H9 (cell line): ENCODE data around the gene NBEA. TPM values are rescaled to one million over a fixed set of nuclear protein-coding genes. Genes with fewer than 3 reads are reported as not detected.

ENCODE experiments used
- DNase-seq: peaks from one replicate; pipeline ENCODE4 v3.0.0-alpha.2; 2017
- H2AFZ ChIP-seq: one replicate; pipeline ENCODE4 v1.6.1; 2013; ENCODE audit warnings: mild to moderate bottlenecking, low read length, control low read depth, moderate library complexity
- H2AK5ac ChIP-seq: 2 replicates; pipeline ENCODE4 v1.6.1; 2013; ENCODE audit warnings: low read length, control low read depth, mixed read lengths; ENCODE audit not compliant: insufficient read length
- H2BK120ac ChIP-seq: one replicate; pipeline ENCODE4 v1.6.1; 2013; ENCODE audit warnings: low read depth, mild to moderate bottlenecking, low read length, control low read depth, inconsistent platforms; ENCODE audit not compliant: poor library complexity, severe bottlenecking
- H2BK12ac ChIP-seq: 2 replicates; pipeline ENCODE4 v1.6.1; 2013; ENCODE audit warnings: low read length, control low read depth, mixed read lengths, low read depth; ENCODE audit not compliant: insufficient read length
- H2BK15ac ChIP-seq: 2 replicates; pipeline ENCODE4 v1.6.1; 2013; ENCODE audit warnings: low read depth, low read length, control low read depth
- H2BK20ac ChIP-seq: one replicate; pipeline ENCODE4 v1.6.1; 2013; ENCODE audit warnings: low read depth, mild to moderate bottlenecking, low read length, control low read depth, inconsistent platforms; ENCODE audit not compliant: poor library complexity, severe bottlenecking
- H2BK5ac ChIP-seq: 2 replicates; pipeline ENCODE4 v1.6.1; 2013; ENCODE audit warnings: low read length, control low read depth, mixed read lengths; ENCODE audit not compliant: insufficient read length
- H3K14ac ChIP-seq: 2 replicates; pipeline ENCODE4 v1.6.1; 2013; ENCODE audit warnings: low read length, control low read depth; ENCODE audit not compliant: insufficient read depth
- H3K18ac ChIP-seq: 2 replicates; pipeline ENCODE4 v1.6.1; 2013; ENCODE audit warnings: low read depth, mild to moderate bottlenecking, mixed read lengths, low read length, control low read depth; ENCODE audit not compliant: insufficient read length
- H3K23ac ChIP-seq: 2 replicates; pipeline ENCODE4 v1.6.1; 2013; ENCODE audit warnings: low read length, control low read depth, mixed read lengths, low read depth; ENCODE audit not compliant: insufficient read length
- H3K23me2 ChIP-seq: 2 replicates; pipeline ENCODE4 v1.6.1; 2013; ENCODE audit warnings: low read depth, mild to moderate bottlenecking, mixed read lengths, low read length, control low read depth; ENCODE audit not compliant: insufficient read length, poor library complexity, severe bottlenecking
- H3K27ac ChIP-seq: 2 replicates; pipeline ENCODE4 v1.5.1; 2013; ENCODE audit warnings: low read length, control low read depth, mixed read lengths, low read depth; ENCODE audit not compliant: insufficient read length
- H3K27me3 ChIP-seq: 2 replicates; pipeline ENCODE4 v1.6.1; 2013; ENCODE audit warnings: low read length, control low read depth, inconsistent platforms; ENCODE audit not compliant: insufficient read depth
- H3K4ac ChIP-seq: 2 replicates; pipeline ENCODE4 v1.6.1; 2013; ENCODE audit warnings: low read depth, mild to moderate bottlenecking, control low read depth, inconsistent platforms, low read length, moderate library complexity
- H3K4me1 ChIP-seq: 2 replicates; pipeline ENCODE4 v1.6.1; 2013; ENCODE audit warnings: low read length, control low read depth, inconsistent platforms; ENCODE audit not compliant: insufficient read depth
- H3K4me2 ChIP-seq: 2 replicates; pipeline ENCODE4 v1.6.1; 2013; ENCODE audit warnings: low read length, control low read depth, mixed read lengths; ENCODE audit not compliant: insufficient read length, insufficient read depth
- H3K56ac ChIP-seq: 2 replicates; pipeline ENCODE4 v1.6.1; 2013; ENCODE audit warnings: low read depth, mild to moderate bottlenecking, mixed read lengths, low read length, control low read depth; ENCODE audit not compliant: insufficient read length
- H3K79me1 ChIP-seq: 2 replicates; pipeline ENCODE4 v1.6.1; 2013; ENCODE audit warnings: low read depth, mild to moderate bottlenecking, moderate library complexity, low read length, control low read depth, inconsistent platforms; ENCODE audit not compliant: insufficient read depth, poor library complexity, severe bottlenecking
- H3K79me2 ChIP-seq: 2 replicates; pipeline ENCODE4 v1.6.1; 2013; ENCODE audit warnings: low read length, control low read depth, inconsistent platforms; ENCODE audit not compliant: insufficient read depth
- H3K9ac ChIP-seq: 2 replicates; pipeline ENCODE4 v1.6.1; 2013; ENCODE audit warnings: low read length, control low read depth, mixed read lengths; ENCODE audit not compliant: insufficient read length; ENCODE audit errors: extremely low read depth
- H3K9me3 ChIP-seq: one replicate; pipeline ENCODE4 v1.6.1; 2013; ENCODE audit warnings: low read depth, low read length, inconsistent platforms; ENCODE audit not compliant: control insufficient read depth
- H3T11ph ChIP-seq: one replicate; pipeline ENCODE4 v1.6.1; 2013; ENCODE audit warnings: mild to moderate bottlenecking, low read length, control low read depth, inconsistent platforms
- H4K20me1 ChIP-seq: one replicate; pipeline ENCODE4 v1.6.1; 2013; ENCODE audit not compliant: control insufficient read depth, insufficient read length, insufficient read depth
- H4K5ac ChIP-seq: 2 replicates; pipeline ENCODE4 v1.6.1; 2013; ENCODE audit warnings: low read depth, mild to moderate bottlenecking, mixed read lengths, low read length, control low read depth; ENCODE audit not compliant: insufficient read length
- H4K8ac ChIP-seq: replicated peaks from 2 replicates; pipeline ENCODE4 v1.6.1; 2013; ENCODE audit warnings: low read length, control low read depth, mixed read lengths, low read depth; ENCODE audit not compliant: insufficient read length
- H4K91ac ChIP-seq: 2 replicates; pipeline ENCODE4 v1.6.1; 2013; ENCODE audit warnings: low read depth, mild to moderate bottlenecking, moderate library complexity, mixed read lengths, low read length, control low read depth; ENCODE audit not compliant: insufficient read length
- H3K27ac Mint-ChIP-seq, 3 experiments: 2 replicates in 2 of 3; 3 replicates in 1 of 3; pipeline ENCODE4 v1.8.0; 2020 to 2021; ENCODE audit warnings: mixed read lengths in 3 of 3, mild to moderate bottlenecking in 1 of 3, moderate library complexity in 1 of 3
- H3K27me3 Mint-ChIP-seq: 2 replicates; pipeline ENCODE4 v1.8.0; 2021; ENCODE audit warnings: low read depth, mild to moderate bottlenecking, moderate library complexity, mixed read lengths
- H3K36me3 Mint-ChIP-seq, 3 experiments: 2 replicates in 2 of 3; 3 replicates in 1 of 3; pipeline ENCODE4 v1.8.0; 2020 to 2021; ENCODE audit warnings: low read depth in 3 of 3, mixed read lengths in 3 of 3; ENCODE audit not compliant: insufficient read depth in 1 of 3
- H3K4me1 Mint-ChIP-seq, 2 experiments: 2 replicates each; pipeline ENCODE4 v1.8.0; 2020; ENCODE audit warnings: mixed read lengths in 2 of 2
- H3K4me3 Mint-ChIP-seq, 2 experiments: 2 replicates in 1 of 2; 3 replicates in 1 of 2; pipeline ENCODE4 v1.8.0; 2020 to 2021; ENCODE audit warnings: mild to moderate bottlenecking in 2 of 2, mixed read lengths in 2 of 2, moderate library complexity in 1 of 2
- H3K9me3 Mint-ChIP-seq, 2 experiments: 2 replicates in 1 of 2; 3 replicates in 1 of 2; pipeline ENCODE4 v1.8.0; 2020; ENCODE audit warnings: mild to moderate bottlenecking in 2 of 2, mixed read lengths in 2 of 2, moderate library complexity in 1 of 2
- CTCF ChIP-seq: fragments of 200-600 bp; sonication (generic); conservative IDR thresholded peaks from 3 replicates; pipeline ENCODE4 v1.8.0; 2021; ENCODE audit warnings: antibody characterized with exemption, mild to moderate bottlenecking
- WGBS: extraction: QIAGEN DNeasy Blood & Tissue Kit; methylation state at CpG from one replicate; pipeline ENCODE4 v1.1.7; 2013; ENCODE audit warnings: missing lambda C conversion rate, low lambda C conversion rate, mixed read lengths; ENCODE audit not compliant: insufficient read length; ENCODE audit errors: extremely low coverage; 5-methylcytosine and 5-hydroxymethylcytosine counted together
- total RNA-seq: library from RNA; stranded (reverse); gene quantifications from 2 replicates; pipeline ENCODE4 v1.2.1, GENCODE V29; 2021

NBEA gene
- total RNA-seq, 1 experiment from 2014 or later: 17.3 TPM

- H3K4ac ChIP-seq: no peak overlapping the region
- no peak overlapping the region for H2AFZ ChIP-seq
- H3K23me2 ChIP-seq: no peaks in the 10 kb centered on the region
- no peak overlapping the region for H3K4me2 ChIP-seq
- H3K36me3 Mint-ChIP-seq: no peaks in the 10 kb centered on the region
- H4K5ac ChIP-seq: no peak overlapping the region
- H2BK5ac ChIP-seq: no peak overlapping the region
- peaks cover 18 to 23% of the 10 kb centered on the region in 2 experiments for H3K4me1 Mint-ChIP-seq
- H4K91ac ChIP-seq: no peak overlapping the region
- no peak overlapping the region for H3K9ac ChIP-seq
- no peak overlapping the region for H2BK15ac ChIP-seq
- H3K9me3 Mint-ChIP-seq: no peaks in the 10 kb centered on the region; a peak in 1 of 5 replicates
- no CpG with 5 or more reads among the region's 9 CpGs for WGBS
- H3K27ac Mint-ChIP-seq: peak overlapping the region in 1 of 3 experiments; percentile 85; a peak in 3 of 7 replicates
- no peak overlapping the region for H2BK12ac ChIP-seq
- no peaks in the 10 kb centered on the region for H3K27me3 ChIP-seq
- no peak overlapping the region for H3T11ph ChIP-seq
- H2BK20ac ChIP-seq: no peak overlapping the region
- H3K14ac ChIP-seq: 0 out of 2 replicates have a peak overlapping the region, but pooled peaks have one; percentile 2
- H3K4me3 Mint-ChIP-seq: no peak overlapping the region
- no peak overlapping the region for H2AK5ac ChIP-seq
- no peak overlapping the region for H3K27ac ChIP-seq
- no peaks in the 10 kb centered on the region for H3K79me2 ChIP-seq
- H3K9me3 ChIP-seq: no peaks in the 10 kb centered on the region
- H3K18ac ChIP-seq: no peak overlapping the region
- H4K20me1 ChIP-seq: no peaks in the 10 kb centered on the region
- H3K79me1 ChIP-seq: no peaks in the 10 kb centered on the region
- no peaks in the 10 kb centered on the region for H3K4me1 ChIP-seq
- H3K27me3 Mint-ChIP-seq: no peaks in the 10 kb centered on the region
- no peak overlapping the region for H3K56ac ChIP-seq
- TF ChIP-seq CTCF: no peak
- H2BK120ac ChIP-seq: no peak overlapping the region
- peak; percentile 44 for DNase-seq
- H4K8ac ChIP-seq: no peak overlapping the region
- no peak overlapping the region for H3K23ac ChIP-seq
Observed at GRCh38 chr13:35714588-35715377, 772.7 kb downstream of the NBEA start.
